ENCODE data around the gene GGT5.

DNA sequence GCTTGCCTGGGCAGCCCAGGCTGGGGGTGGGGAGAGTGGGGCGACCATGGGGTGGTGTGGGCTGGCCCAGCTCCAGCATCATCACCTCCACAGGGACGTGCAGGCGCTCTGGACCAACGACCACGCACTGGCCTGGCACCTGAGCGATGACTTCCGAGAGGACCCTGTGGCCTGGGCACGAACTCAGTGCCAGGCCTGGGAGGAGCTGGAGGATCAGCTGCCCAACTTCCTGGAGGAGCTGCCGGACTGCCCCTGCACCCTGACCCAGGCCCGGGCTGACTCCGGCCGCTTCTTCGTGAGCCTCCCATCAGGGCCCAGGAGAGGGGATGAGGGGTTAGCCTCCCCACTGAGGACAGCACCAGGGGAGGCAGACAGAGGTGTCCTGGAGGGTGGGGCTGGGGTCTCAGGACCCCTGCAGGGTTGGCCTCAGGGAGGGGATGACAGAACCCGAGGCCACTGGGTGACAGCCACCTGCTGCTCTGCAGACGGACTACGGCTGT is 59.8 kb downstream of the GGT5 start:
- TF ChIP-seq, protein P1, sequence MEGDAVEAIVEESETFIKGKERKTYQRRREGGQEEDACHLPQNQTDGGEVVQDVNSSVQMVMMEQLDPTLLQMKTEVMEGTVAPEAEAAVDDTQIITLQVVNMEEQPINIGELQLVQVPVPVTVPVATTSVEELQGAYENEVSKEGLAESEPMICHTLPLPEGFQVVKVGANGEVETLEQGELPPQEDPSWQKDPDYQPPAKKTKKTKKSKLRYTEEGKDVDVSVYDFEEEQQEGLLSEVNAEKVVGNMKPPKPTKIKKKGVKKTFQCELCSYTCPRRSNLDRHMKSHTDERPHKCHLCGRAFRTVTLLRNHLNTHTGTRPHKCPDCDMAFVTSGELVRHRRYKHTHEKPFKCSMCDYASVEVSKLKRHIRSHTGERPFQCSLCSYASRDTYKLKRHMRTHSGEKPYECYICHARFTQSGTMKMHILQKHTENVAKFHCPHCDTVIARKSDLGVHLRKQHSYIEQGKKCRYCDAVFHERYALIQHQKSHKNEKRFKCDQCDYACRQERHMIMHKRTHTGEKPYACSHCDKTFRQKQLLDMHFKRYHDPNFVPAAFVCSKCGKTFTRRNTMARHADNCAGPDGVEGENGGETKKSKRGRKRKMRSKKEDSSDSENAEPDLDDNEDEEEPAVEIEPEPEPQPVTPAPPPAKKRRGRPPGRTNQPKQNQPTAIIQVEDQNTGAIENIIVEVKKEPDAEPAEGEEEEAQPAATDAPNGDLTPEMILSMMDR (IDR thresholded peaks at IDR 0.05): no peak
- TF ChIP-seq ELF4 (CRISPR knock-in tag; IDR thresholded peaks at IDR 0.05; ENCODE audit: low read depth): no peak
- TF ChIP-seq, protein P2, sequence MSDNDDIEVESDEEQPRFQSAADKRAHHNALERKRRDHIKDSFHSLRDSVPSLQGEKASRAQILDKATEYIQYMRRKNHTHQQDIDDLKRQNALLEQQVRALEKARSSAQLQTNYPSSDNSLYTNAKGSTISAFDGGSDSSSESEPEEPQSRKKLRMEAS (CRISPR knock-in tag; IDR thresholded peaks at IDR 0.05): no peak
- no peak for TF ChIP-seq ZNF317 (CRISPR knock-in tag; IDR thresholded peaks at IDR 0.05; ENCODE audit: borderline replicate concordance, low read depth)

All from WTC11 (cell line).